H9 (cell line): ENCODE data around the gene ADGRL3. TPM values are rescaled to one million over a fixed set of nuclear protein-coding genes. Genes with fewer than 3 reads are reported as not detected.

Experiments used
- DNase-seq: peaks from one replicate; pipeline ENCODE4 v3.0.0-alpha.2; 2017
- H2AFZ ChIP-seq: one replicate; pipeline ENCODE4 v1.6.1; 2013; ENCODE audit warnings: mild to moderate bottlenecking, low read length, control low read depth, moderate library complexity
- H2AK5ac ChIP-seq: 2 replicates; pipeline ENCODE4 v1.6.1; 2013; ENCODE audit warnings: low read length, control low read depth, mixed read lengths; ENCODE audit not compliant: insufficient read length
- H2BK120ac ChIP-seq: one replicate; pipeline ENCODE4 v1.6.1; 2013; ENCODE audit warnings: low read depth, mild to moderate bottlenecking, low read length, control low read depth, inconsistent platforms; ENCODE audit not compliant: poor library complexity, severe bottlenecking
- H2BK12ac ChIP-seq: 2 replicates; pipeline ENCODE4 v1.6.1; 2013; ENCODE audit warnings: low read length, control low read depth, mixed read lengths, low read depth; ENCODE audit not compliant: insufficient read length
- H2BK15ac ChIP-seq: 2 replicates; pipeline ENCODE4 v1.6.1; 2013; ENCODE audit warnings: low read depth, low read length, control low read depth
- H2BK20ac ChIP-seq: one replicate; pipeline ENCODE4 v1.6.1; 2013; ENCODE audit warnings: low read depth, mild to moderate bottlenecking, low read length, control low read depth, inconsistent platforms; ENCODE audit not compliant: poor library complexity, severe bottlenecking
- H2BK5ac ChIP-seq: 2 replicates; pipeline ENCODE4 v1.6.1; 2013; ENCODE audit warnings: low read length, control low read depth, mixed read lengths; ENCODE audit not compliant: insufficient read length
- H3K14ac ChIP-seq: 2 replicates; pipeline ENCODE4 v1.6.1; 2013; ENCODE audit warnings: low read length, control low read depth; ENCODE audit not compliant: insufficient read depth
- H3K18ac ChIP-seq: 2 replicates; pipeline ENCODE4 v1.6.1; 2013; ENCODE audit warnings: low read depth, mild to moderate bottlenecking, mixed read lengths, low read length, control low read depth; ENCODE audit not compliant: insufficient read length
- H3K23ac ChIP-seq: 2 replicates; pipeline ENCODE4 v1.6.1; 2013; ENCODE audit warnings: low read length, control low read depth, mixed read lengths, low read depth; ENCODE audit not compliant: insufficient read length
- H3K23me2 ChIP-seq: 2 replicates; pipeline ENCODE4 v1.6.1; 2013; ENCODE audit warnings: low read depth, mild to moderate bottlenecking, mixed read lengths, low read length, control low read depth; ENCODE audit not compliant: insufficient read length, poor library complexity, severe bottlenecking
- H3K27ac ChIP-seq: 2 replicates; pipeline ENCODE4 v1.5.1; 2013; ENCODE audit warnings: low read length, control low read depth, mixed read lengths, low read depth; ENCODE audit not compliant: insufficient read length
- H3K27me3 ChIP-seq: 2 replicates; pipeline ENCODE4 v1.6.1; 2013; ENCODE audit warnings: low read length, control low read depth, inconsistent platforms; ENCODE audit not compliant: insufficient read depth
- H3K4ac ChIP-seq: 2 replicates; pipeline ENCODE4 v1.6.1; 2013; ENCODE audit warnings: low read depth, mild to moderate bottlenecking, control low read depth, inconsistent platforms, low read length, moderate library complexity
- H3K4me1 ChIP-seq: 2 replicates; pipeline ENCODE4 v1.6.1; 2013; ENCODE audit warnings: low read length, control low read depth, inconsistent platforms; ENCODE audit not compliant: insufficient read depth
- H3K4me2 ChIP-seq: 2 replicates; pipeline ENCODE4 v1.6.1; 2013; ENCODE audit warnings: low read length, control low read depth, mixed read lengths; ENCODE audit not compliant: insufficient read length, insufficient read depth
- H3K56ac ChIP-seq: 2 replicates; pipeline ENCODE4 v1.6.1; 2013; ENCODE audit warnings: low read depth, mild to moderate bottlenecking, mixed read lengths, low read length, control low read depth; ENCODE audit not compliant: insufficient read length
- H3K79me1 ChIP-seq: 2 replicates; pipeline ENCODE4 v1.6.1; 2013; ENCODE audit warnings: low read depth, mild to moderate bottlenecking, moderate library complexity, low read length, control low read depth, inconsistent platforms; ENCODE audit not compliant: insufficient read depth, poor library complexity, severe bottlenecking
- H3K79me2 ChIP-seq: 2 replicates; pipeline ENCODE4 v1.6.1; 2013; ENCODE audit warnings: low read length, control low read depth, inconsistent platforms; ENCODE audit not compliant: insufficient read depth
- H3K9ac ChIP-seq: 2 replicates; pipeline ENCODE4 v1.6.1; 2013; ENCODE audit warnings: low read length, control low read depth, mixed read lengths; ENCODE audit not compliant: insufficient read length; ENCODE audit errors: extremely low read depth
- H3K9me3 ChIP-seq: one replicate; pipeline ENCODE4 v1.6.1; 2013; ENCODE audit warnings: low read depth, low read length, inconsistent platforms; ENCODE audit not compliant: control insufficient read depth
- H3T11ph ChIP-seq: one replicate; pipeline ENCODE4 v1.6.1; 2013; ENCODE audit warnings: mild to moderate bottlenecking, low read length, control low read depth, inconsistent platforms
- H4K20me1 ChIP-seq: one replicate; pipeline ENCODE4 v1.6.1; 2013; ENCODE audit not compliant: control insufficient read depth, insufficient read length, insufficient read depth
- H4K5ac ChIP-seq: 2 replicates; pipeline ENCODE4 v1.6.1; 2013; ENCODE audit warnings: low read depth, mild to moderate bottlenecking, mixed read lengths, low read length, control low read depth; ENCODE audit not compliant: insufficient read length
- H4K8ac ChIP-seq: replicated peaks from 2 replicates; pipeline ENCODE4 v1.6.1; 2013; ENCODE audit warnings: low read length, control low read depth, mixed read lengths, low read depth; ENCODE audit not compliant: insufficient read length
- H4K91ac ChIP-seq: 2 replicates; pipeline ENCODE4 v1.6.1; 2013; ENCODE audit warnings: low read depth, mild to moderate bottlenecking, moderate library complexity, mixed read lengths, low read length, control low read depth; ENCODE audit not compliant: insufficient read length
- H3K27ac Mint-ChIP-seq, 3 experiments: 2 replicates in 2 of 3; 3 replicates in 1 of 3; pipeline ENCODE4 v1.8.0; 2020 to 2021; ENCODE audit warnings: mixed read lengths in 3 of 3, mild to moderate bottlenecking in 1 of 3, moderate library complexity in 1 of 3
- H3K27me3 Mint-ChIP-seq: 2 replicates; pipeline ENCODE4 v1.8.0; 2021; ENCODE audit warnings: low read depth, mild to moderate bottlenecking, moderate library complexity, mixed read lengths
- H3K36me3 Mint-ChIP-seq, 3 experiments: 2 replicates in 2 of 3; 3 replicates in 1 of 3; pipeline ENCODE4 v1.8.0; 2020 to 2021; ENCODE audit warnings: low read depth in 3 of 3, mixed read lengths in 3 of 3; ENCODE audit not compliant: insufficient read depth in 1 of 3
- H3K4me1 Mint-ChIP-seq, 2 experiments: 2 replicates each; pipeline ENCODE4 v1.8.0; 2020; ENCODE audit warnings: mixed read lengths in 2 of 2
- H3K4me3 Mint-ChIP-seq, 2 experiments: 2 replicates in 1 of 2; 3 replicates in 1 of 2; pipeline ENCODE4 v1.8.0; 2020 to 2021; ENCODE audit warnings: mild to moderate bottlenecking in 2 of 2, mixed read lengths in 2 of 2, moderate library complexity in 1 of 2
- H3K9me3 Mint-ChIP-seq, 2 experiments: 2 replicates in 1 of 2; 3 replicates in 1 of 2; pipeline ENCODE4 v1.8.0; 2020; ENCODE audit warnings: mild to moderate bottlenecking in 2 of 2, mixed read lengths in 2 of 2, moderate library complexity in 1 of 2
- CTCF ChIP-seq: fragments of 200-600 bp; sonication (generic); conservative IDR thresholded peaks from 3 replicates; pipeline ENCODE4 v1.8.0; 2021; ENCODE audit warnings: antibody characterized with exemption, mild to moderate bottlenecking
- WGBS: extraction: QIAGEN DNeasy Blood & Tissue Kit; methylation state at CpG from one replicate; pipeline ENCODE4 v1.1.7; 2013; ENCODE audit warnings: missing lambda C conversion rate, low lambda C conversion rate, mixed read lengths; ENCODE audit not compliant: insufficient read length; ENCODE audit errors: extremely low coverage; 5-methylcytosine and 5-hydroxymethylcytosine counted together
- total RNA-seq: library from RNA; stranded (reverse); gene quantifications from 2 replicates; pipeline ENCODE4 v1.2.1, GENCODE V29; 2021

The ADGRL3 gene
- total RNA-seq, 1 experiment from 2014 or later: 5.9 TPM

DNA sequence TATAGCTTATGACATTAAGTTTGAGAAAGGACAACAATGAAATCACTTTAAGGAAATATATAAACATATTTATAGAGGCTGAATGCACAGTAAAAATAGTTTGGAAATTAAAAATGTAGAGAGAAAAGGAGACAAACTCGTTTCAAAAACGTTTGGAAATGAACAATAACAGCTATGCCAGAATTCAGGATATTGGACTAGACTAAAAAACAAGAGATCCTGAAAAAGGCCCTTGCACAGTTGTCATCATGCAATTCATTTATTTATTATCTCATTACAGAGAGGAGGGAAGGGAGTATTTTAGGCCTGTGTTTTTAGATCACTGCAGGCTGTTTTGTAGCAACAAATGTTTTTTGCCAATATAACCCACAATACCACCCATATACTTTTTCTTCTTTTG, 527.2 kb downstream of the ADGRL3 start:
- H3K4me1 ChIP-seq: no peaks in the 10 kb centered on the region
- no peak overlapping the region for H4K8ac ChIP-seq
- H2AK5ac ChIP-seq: no peak overlapping the region
- H3K56ac ChIP-seq: no peak overlapping the region
- no peak for TF ChIP-seq CTCF
- no peak overlapping the region for H2BK12ac ChIP-seq
- no peaks in the 10 kb centered on the region for H3K27me3 Mint-ChIP-seq
- H3K79me2 ChIP-seq: no peaks in the 10 kb centered on the region
- no peak overlapping the region for H3K18ac ChIP-seq
- H2AFZ ChIP-seq: no peak overlapping the region
- no peak overlapping the region for H3K27ac ChIP-seq
- H3K9ac ChIP-seq: no peak overlapping the region
- H3K79me1 ChIP-seq: no peaks in the 10 kb centered on the region
- H2BK5ac ChIP-seq: no peak overlapping the region
- no peaks in the 10 kb centered on the region for H3K23me2 ChIP-seq
- no peak overlapping the region for H3K4me2 ChIP-seq
- no peaks in the 10 kb centered on the region; a peak in 2 of 7 replicates for H3K36me3 Mint-ChIP-seq
- peaks cover 0 to 10% of the 10 kb centered on the region in 2 experiments; a peak in 3 of 4 replicates for H3K4me1 Mint-ChIP-seq
- no peak overlapping the region for H4K5ac ChIP-seq
- H3K4ac ChIP-seq: no peak overlapping the region
- no peaks in the 10 kb centered on the region for H3K27me3 ChIP-seq
- H2BK15ac ChIP-seq: no peak overlapping the region
- WGBS: no CpG with 5 or more reads among the region's 2 CpGs
- H3K27ac Mint-ChIP-seq: no peak overlapping the region; a peak in 1 of 7 replicates
- no peaks in the 10 kb centered on the region for H3K9me3 Mint-ChIP-seq
- no peak overlapping the region for H3T11ph ChIP-seq
- H3K23ac ChIP-seq: no peak overlapping the region
- H4K91ac ChIP-seq: no peak overlapping the region
- H3K9me3 ChIP-seq: no peaks in the 10 kb centered on the region
- H3K14ac ChIP-seq: no peak overlapping the region
- H2BK20ac ChIP-seq: no peak overlapping the region
- no peak overlapping the region for H2BK120ac ChIP-seq
- no peaks in the 10 kb centered on the region for H4K20me1 ChIP-seq
- no peak overlapping the region for H3K4me3 Mint-ChIP-seq
- no peak for DNase-seq
